GM19099 (cell line): ENCODE measurements around the gene MGAT5.

Experiments
- POLR2A ChIP-seq: IDR thresholded peaks from 3 replicates; pipeline ENCODE4 v1.6.1; 2011; ENCODE audit warnings: low read depth; ENCODE audit not compliant: insufficient read length; ENCODE audit errors: extremely low read depth

The MGAT5 gene

DNA sequence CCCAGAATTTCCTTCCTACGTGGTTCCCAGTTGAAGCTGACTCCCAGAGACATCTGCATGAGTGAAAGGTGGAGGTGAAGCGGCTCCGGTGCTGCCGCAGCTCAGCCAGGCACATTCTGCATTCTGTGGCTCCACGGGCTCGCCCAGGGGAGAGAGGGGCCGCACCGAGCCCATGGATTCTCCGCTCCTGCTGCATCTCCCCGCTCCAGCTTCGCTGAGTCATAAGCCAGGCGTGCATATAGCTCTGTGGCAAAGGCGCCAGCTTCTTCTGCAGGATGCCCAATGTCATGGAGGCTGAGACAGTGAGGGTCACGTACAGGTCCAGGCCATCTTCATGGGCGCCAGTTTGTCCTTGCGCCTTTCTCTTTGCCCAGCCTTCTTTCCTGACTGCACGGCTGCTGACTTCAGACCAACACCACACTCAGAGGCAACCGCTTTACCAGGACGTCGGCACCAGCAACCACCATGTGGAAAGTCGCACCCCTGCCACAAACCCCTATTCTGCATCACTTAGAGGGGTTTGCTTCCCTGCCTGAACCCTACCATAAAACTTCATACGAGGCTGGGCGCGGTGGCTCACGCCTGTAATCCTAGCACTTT, 215.7 kb downstream of the MGAT5 start:
- no peak for TF ChIP-seq POLR2A

DNA sequence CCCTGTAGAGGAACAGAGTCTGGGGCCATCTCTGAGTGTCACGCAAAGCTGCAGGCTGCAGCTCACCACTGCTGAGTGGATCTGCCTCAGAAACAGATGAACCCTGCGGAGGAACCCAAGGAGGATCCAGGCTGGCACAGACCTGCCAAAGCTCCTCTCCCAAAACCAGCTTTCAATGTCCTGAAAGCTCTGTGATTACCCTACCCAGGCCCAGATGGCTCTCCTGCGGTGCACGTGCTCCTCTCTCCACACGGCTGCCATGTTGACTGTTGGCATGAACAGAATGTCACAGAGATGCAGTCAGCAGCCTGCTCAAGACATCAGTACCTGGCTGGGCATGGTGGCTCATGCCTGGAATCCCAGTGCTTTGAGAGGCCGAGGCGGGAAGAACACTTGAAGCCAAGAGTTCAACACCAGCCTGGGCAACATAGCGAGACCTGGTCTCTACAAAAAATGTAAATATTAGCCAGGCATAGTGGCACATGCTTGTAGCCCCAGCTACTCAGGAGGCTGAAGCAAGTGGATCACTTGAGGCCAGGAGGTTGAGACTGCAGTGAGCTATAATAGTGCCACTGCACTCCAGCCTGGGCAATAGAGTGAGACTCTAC, 216.8 kb downstream of the MGAT5 start:
- TF ChIP-seq POLR2A: no peak

DNA sequence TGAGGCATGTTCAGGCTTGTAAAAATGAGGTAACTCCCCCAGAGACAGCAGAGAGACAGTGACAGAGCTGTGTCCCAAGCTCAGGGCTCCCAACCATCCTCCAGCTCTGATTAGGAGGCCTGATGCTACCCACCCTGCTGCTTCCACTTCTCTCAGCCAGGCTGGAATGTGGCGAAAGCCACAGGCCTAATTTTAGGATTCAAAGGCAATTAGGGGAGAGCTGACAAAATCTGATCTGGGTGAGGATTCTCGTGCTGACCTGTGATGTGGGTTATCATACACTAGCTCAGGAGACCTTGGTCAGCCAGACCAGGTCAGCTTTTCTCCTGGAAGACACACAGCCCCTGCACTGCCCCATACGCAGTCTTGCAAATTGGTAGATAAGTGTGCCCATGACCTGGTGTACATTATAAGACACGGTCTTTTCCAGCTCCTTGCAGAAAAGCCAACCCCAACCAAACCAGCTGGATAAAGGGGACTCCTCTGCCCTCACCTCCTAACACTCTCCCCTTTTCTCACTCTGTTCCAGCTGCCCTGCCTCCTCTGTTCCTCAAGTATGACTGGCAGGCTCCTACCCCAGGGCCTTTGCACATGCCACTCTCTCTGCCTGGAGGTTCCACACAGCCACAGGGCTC, 225.9 kb downstream of the MGAT5 start:
- no peak for TF ChIP-seq POLR2A

DNA sequence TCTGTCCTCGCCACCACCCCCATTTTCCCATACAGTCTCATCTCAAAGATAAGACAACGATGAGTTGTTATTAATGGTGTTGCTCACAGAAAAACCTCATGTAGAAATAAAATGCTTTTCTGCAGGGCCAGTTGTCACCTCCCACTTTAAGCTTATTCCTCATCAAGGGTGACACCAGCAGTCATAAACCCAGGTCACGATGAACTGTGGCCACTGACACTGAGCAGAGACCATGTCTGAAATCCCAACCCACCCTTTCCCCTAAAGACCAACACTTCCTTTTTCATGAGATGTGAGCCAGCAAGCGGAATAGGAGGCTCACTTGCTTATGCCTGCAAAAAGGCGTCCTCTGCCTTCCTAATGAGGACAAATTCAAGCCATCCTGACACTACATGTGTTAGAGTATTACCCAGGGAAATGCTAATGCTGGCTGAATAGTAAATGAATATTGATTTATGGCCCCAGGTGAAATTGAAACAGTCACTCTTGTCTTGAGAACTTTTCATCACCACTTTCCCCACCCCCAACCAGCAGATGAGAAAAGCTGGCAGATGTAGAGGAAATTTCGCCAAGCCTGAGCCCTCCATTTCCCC, 228.4 kb downstream of the MGAT5 start:
- no peak for TF ChIP-seq POLR2A

DNA sequence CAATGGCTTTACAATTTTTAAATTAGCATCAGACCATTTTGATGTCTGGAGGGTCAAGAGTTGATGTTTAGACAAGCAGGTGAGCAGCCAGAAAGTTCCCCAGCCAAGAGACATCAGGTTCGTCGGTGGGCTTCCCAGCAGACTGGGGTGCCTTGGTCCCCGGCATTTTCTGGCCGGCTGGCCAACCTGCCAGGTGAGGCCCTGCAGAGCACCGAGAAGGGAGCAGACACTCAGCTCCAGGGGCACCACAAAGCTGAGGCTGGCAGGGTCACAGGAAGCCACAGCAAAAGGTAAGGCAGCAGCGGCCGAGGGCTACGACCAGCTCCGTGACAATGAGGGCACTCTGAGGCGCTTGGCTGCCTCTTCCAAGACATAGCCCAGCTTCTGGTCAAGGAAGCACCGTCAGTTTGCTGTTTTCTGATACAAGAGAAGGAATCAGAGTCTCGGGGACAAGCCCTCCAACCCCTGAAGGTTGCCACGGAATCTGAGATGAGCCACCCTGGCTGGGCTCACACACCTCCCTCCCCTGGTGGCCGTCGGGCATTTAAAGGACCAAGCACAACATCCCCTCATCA, 229.0 kb downstream of the MGAT5 start:
- no peak for TF ChIP-seq POLR2A

DNA sequence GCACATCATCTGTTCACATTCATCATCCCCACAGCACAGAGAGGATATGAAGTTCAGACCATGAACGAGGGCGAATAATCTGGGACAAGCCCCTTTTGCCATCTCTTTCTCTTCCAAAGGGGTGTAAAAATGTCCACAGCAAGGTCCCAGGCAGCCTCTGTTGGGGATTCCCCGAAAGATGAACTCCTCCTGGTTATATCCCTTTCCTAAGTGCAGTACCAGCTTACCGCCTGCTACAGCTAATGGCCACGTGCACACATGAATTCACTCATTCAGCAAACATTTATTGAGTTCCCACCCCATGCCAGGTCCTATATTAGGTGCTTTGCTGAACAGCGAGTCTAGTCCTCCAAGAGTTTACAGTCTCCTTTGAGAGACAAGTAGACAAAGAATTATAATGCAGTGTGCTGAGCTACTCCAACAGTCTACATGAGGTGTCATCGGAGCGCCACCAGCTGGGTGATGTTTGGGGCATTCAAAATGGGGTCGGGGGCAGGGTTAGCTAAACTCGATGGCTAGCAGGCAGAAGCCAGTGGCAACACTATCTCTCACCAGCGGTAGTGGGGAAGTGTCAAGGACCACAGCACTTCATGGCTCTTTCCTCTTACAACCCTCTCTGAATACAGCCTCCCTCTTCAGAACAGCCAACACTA, 236.0 kb downstream of the MGAT5 start:
- TF ChIP-seq POLR2A: no peak

DNA sequence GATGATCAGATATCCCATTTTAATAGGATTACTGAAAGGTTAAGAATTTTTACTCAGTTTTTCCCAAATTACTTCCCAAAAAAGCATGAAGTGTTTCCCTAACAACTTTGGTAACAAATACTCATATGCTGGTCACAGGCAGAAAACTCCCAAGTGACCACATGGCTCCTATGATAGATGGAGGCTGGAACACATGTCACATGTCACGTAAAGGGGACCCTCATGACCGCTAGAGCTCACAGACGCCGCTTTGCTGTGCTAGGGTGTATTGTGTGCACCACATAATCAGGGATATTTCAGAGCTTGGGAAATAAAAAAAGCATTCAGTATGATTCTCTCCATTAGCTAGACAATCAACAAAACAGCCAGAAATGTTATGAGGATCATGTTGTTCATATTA, 236.7 kb downstream of the MGAT5 start:
- no peak for TF ChIP-seq POLR2A

DNA sequence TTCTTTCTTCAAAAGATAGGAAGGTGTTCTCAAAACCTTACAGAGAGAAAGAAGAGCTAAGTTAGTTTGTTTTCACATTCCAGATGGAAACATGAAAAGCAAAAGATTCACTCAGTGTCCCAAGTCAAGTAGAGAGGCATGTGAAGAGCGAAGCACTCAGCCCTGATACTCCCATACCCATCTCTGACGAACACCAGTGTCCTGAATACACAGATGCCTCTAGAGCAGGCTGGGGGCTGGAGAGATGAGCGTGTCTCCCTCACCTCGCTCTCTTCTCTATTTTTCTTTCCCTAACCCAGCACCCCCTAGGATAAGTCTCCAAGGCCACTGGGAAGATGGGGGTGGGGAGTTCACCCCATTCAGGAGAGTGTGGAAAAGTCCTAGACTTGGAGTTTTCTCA, 237.2 kb downstream of the MGAT5 start:
- TF ChIP-seq POLR2A: no peak

DNA sequence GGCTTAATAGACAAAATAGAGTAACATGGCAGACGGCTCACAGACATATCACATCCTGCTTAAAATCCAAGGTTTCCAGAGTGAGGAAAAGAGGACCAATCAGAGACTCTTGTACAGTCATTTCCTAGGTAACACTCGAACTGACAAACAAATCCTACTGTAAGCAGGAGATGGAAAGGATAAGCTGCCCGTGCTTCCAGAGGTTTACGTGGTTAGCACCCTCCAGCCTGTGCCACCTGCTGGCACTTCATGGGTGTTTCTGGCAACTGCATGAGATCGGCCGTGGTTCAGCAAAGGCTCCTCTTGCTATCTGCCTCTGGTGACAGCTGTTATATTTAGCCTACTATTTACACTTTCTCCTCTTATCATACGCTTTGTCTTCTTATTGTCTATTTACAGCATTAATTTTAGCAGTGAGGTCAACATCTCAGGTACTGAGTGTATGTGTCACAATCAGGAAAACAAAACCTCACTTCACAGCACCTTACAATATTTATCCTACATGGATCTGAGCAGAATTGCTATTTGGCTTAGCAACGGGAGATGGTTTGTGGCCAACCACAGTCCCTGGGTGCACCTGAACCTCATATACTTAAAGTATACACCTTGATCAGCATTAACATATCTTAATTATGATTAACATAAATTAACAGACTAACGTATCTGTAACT, 238.0 kb downstream of the MGAT5 start:
- no peak for TF ChIP-seq POLR2A

DNA sequence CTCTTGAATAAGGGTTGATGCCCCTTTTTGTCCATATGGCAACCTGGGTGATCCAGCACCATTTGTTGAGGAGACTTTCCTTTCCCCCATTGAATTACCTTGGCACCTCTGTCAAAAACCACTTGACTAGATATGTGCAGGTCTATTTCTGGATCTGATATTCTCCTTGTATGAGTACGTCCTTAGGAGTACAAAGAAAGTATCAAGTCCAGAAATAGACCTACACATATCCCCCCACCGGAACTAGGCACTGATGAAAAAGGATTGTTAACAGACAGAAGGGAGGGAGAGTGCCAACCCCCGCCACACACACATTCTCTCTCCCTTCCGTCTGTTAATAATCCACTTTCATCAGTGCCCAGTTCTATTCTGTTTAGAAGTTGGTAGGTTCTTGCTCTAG, 239.9 kb downstream of the MGAT5 start:
- TF ChIP-seq POLR2A: no peak

DNA sequence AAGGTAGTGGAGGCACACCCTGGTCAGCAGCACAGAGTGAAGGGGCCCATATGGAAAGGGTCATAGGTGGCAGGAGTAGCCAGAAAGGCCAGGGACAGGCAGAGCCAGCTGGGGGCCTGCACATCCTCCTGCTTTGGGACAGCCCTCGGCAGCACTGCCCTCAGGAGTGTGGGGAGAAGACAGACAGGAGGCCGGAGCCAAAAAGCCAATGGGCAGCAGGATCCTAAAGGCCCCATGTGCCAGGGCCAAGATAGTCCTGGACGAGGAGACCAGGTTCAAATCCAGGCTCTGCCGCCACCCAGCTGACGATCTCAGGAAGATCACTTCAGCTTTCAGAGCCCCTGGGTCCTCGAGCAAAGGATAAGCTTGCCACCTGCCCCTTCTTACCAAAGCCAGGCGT, 244.8 kb downstream of the MGAT5 start:
- TF ChIP-seq POLR2A: no peak

DNA sequence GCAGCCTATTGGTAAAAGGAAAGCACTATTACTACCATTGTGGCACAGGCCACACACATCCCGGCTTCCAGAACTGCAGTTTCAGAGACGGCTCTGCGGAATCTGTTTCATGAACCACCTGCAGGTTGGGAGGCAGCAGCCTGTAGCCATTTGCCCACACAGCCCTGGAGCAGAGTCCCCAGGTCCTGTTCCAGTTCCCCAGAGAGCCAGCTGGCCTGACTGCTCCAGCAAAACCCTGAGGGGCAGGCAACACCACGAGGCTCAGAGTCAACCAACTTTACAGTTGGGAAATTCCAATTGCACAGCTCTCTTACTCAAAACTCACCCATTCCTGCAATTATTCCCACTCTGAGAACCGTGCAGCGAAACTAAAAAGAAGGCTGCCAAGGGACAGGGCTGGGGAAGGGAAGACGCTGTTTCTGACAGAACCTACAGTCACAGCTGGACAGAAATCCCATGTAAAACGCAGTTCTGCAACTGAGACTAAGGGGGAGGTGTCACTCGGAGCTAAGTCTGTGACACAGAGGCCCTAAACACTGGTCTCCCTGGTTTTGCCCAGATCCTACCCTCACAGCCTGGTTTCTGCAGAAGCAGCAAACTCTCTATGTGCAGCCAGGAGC, 245.5 kb downstream of the MGAT5 start:
- no peak for TF ChIP-seq POLR2A

DNA sequence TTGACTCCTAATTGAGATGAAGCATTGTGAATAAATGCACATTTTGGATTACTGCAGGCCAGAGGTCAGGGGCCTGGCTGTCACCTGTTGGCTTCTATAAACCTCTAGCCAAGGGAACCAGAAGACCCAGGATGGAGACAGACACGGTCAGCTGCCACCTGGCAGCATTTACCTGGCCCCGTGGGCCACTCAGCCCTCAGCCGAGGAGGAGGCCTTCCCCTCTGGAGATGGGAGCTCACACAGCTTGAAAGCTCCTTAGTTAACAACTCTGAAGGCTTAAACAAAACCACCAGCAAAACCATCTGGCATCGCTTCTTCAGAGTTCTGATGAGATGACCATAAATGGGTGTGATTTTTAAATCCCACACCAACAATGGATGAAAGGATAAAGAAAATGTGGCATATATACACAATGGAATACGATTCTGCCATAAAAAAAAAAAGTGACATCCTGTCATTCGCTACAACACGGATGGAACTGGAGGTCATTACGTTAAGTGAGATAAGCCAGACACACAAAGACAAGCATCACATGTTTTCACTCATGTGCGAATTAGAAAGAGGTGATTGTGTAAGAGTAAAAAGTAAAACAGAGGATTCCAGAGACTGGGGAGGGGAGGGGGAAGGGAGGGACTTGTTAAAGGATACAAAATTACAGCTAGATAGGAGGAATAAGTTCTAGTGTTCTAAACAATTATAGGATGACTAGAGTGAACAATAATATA, 246.5 kb downstream of the MGAT5 start:
- no peak for TF ChIP-seq POLR2A
